Left hindlimb (tissue), 1 donor: ENCODE measurements around the gene PSMD1.

Experiments
- DNase-seq: peaks from one replicate; pipeline ENCODE4 v3.0.0-alpha.2; 2018

Gene PSMD1

GRCh38 chr2:231219289-231219688 is 162.6 kb downstream of the PSMD1 start:
- DNase-seq, result no peak

- DNase-seq, result no peak
Observed at GRCh38 chr2:231221761-231222160, 165.1 kb downstream of the PSMD1 start.
